ENCODE data around the gene BBS9.

BBS9 gene

GRCh38 chr7:33601101-33601500 lies 471.7 kb downstream of the BBS9 start:
- DNase-seq (ENCODE audit: low read depth), result no peak
- H3K4me3 ChIP-seq (ENCODE audit: low read length), result no peak overlapping the region
- TF ChIP-seq CTCF (conservative IDR thresholded peaks at IDR 0.05; ENCODE audit: low read length), result no peak

GRCh38 chr7:33601884-33602283 lies 472.5 kb downstream of the BBS9 start:
- H3K4me3 ChIP-seq (ENCODE audit: low read length), result no peak overlapping the region
- no peak for DNase-seq (ENCODE audit: low read depth)
- TF ChIP-seq CTCF (conservative IDR thresholded peaks at IDR 0.05; ENCODE audit: low read length), result no peak

GRCh38 chr7:33604056-33604455 lies 474.7 kb downstream of the BBS9 start:
- DNase-seq (ENCODE audit: low read depth), result peak; percentile 50
- H3K4me3 ChIP-seq (ENCODE audit: low read length), result no peak overlapping the region
- no peak for TF ChIP-seq CTCF (conservative IDR thresholded peaks at IDR 0.05; ENCODE audit: low read length)

GRCh38 chr7:33610918-33611317 lies 481.6 kb downstream of the BBS9 start:
- TF ChIP-seq CTCF (conservative IDR thresholded peaks at IDR 0.05; ENCODE audit: low read length), result no peak
- DNase-seq (ENCODE audit: low read depth), result no peak
- no peak overlapping the region for H3K4me3 ChIP-seq (ENCODE audit: low read length)

GRCh38 chr7:33612442-33612841 lies 483.1 kb downstream of the BBS9 start:
- DNase-seq (ENCODE audit: low read depth), result no peak
- H3K4me3 ChIP-seq (ENCODE audit: low read length), result no peak overlapping the region
- TF ChIP-seq CTCF (conservative IDR thresholded peaks at IDR 0.05; ENCODE audit: low read length), result no peak

- TF ChIP-seq CTCF (conservative IDR thresholded peaks at IDR 0.05; ENCODE audit: low read length), result no peak
- no peak overlapping the region for H3K4me3 ChIP-seq (ENCODE audit: low read length)
- no peak for DNase-seq (ENCODE audit: low read depth)
Observed at GRCh38 chr7:33614357-33615117, 485.2 kb downstream of the BBS9 start.

GRCh38 chr7:33616752-33617151 lies 487.4 kb downstream of the BBS9 start:
- H3K4me3 ChIP-seq (ENCODE audit: low read length), result no peak overlapping the region
- DNase-seq (ENCODE audit: low read depth), result no peak
- TF ChIP-seq CTCF (conservative IDR thresholded peaks at IDR 0.05; ENCODE audit: low read length), result no peak

Measured in AG10803 (cell line).